ENCODE measurements around the gene PROM1.

DNA sequence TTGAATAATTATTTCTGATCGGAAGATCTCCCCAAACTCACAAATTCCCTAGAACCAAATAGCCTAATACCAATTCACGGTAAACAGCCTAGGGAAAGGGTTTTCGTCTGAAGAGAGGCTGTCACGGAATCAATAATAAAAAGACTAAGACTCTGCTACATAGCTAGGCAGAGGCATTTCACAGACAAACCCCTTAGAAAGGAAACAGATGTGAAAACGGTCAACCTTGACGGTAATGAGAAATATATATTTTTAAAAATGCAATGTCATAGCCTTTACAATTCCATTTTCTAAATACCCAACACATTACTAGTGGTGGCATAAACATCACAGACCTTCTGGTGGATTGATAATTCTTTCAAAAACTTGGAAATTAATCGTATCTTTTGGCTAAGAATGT, 28.4 kb downstream of the PROM1 start:
- TF ChIP-seq, protein P1, sequence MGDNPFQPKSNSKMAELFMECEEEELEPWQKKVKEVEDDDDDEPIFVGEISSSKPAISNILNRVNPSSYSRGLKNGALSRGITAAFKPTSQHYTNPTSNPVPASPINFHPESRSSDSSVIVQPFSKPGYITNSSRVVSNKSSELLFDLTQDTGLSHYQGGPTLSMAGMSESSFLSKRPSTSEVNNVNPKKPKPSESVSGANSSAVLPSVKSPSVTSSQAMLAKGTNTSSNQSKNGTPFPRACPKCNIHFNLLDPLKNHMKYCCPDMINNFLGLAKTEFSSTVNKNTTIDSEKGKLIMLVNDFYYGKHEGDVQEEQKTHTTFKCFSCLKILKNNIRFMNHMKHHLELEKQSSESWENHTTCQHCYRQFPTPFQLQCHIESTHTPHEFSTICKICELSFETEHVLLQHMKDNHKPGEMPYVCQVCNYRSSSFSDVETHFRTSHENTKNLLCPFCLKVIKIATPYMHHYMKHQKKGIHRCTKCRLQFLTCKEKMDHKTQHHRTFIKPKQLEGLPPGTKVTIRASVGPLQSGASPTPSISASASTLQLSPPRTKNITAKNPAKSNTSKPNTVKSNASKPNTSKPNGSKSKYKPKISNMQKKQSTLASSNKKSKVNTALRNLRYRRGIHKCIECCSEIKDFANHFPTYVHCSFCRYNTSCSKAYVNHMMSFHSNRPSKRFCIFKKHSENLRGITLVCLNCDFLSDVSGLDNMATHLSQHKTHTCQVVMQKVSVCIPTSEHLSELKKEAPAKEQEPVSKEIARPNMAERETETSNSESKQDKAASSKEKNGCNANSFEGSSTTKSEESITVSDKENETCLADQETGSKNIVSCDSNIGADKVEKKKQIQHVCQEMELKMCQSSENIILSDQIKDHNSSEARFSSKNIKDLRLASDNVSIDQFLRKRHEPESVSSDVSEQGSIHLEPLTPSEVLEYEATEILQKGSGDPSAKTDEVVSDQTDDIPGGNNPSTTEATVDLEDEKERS (tag by site-specific recombination; IDR thresholded peaks at IDR 0.05): no peak
- no peak for TF ChIP-seq RBAK (tag by site-specific recombination; IDR thresholded peaks at IDR 0.05)
